HCT116 (cell line): ENCODE data around the gene DNAJC3. TPM values are rescaled to one million over a fixed set of nuclear protein-coding genes. Genes with fewer than 3 reads are reported as not detected.
A peak's percentile ranks its signal among the peaks of the same experiment; 100 is the strongest.

Experiments used
- ATAC-seq: fragments of 200-7000 bp; cut with Tn5 transposase; 2 replicates; pipeline ENCODE4 v1.9.1; 2020; ENCODE audit warnings: mild to moderate bottlenecking, moderate library complexity
- BruUV-seq: library from RNA; stranded (reverse); fragments of 400-500 nt; replicated peaks from 2 replicates; lab custom pipeline; 2021; lab: Mats Ljungman, UMichigan
- CTCF ChIA-PET: fragments of 300-600 bp; sonication (Branson Sonifier 250); formaldehyde crosslinking; loops from one replicate; lab custom pipeline; 2021; ENCODE audit warnings: antibody characterized with exemption; lab: Charles Lee
- POLR2A ChIA-PET: fragments of 300-600, 350-600 bp; sonication (Branson Sonifier 250); formaldehyde crosslinking; loops from one replicate; lab custom pipeline; 2021; ENCODE audit warnings: antibody characterized with exemption; lab: Charles Lee
- RAD21 ChIA-PET, 2 experiments: fragments of 300-600 bp; sonication (Branson Sonifier 250); formaldehyde crosslinking; loops; one replicate each; lab custom pipeline; 2023; ENCODE audit warnings: low total read pairs in 2 of 2; ENCODE audit not compliant: uncharacterized antibody in 2 of 2, unreplicated experiment in 2 of 2, low non-redundant PET in 1 of 2; lab: Charles Lee
- DNase-seq: peaks from one replicate; pipeline ENCODE4 v3.0.0-alpha.2; 2010; ENCODE audit warnings: low read depth, low spot score
- H2AFZ ChIP-seq: fragments of 200-600 bp; shearing (Covaris generic), sonication (generic); 2 replicates; pipeline ENCODE4 v1.6.1; 2017; ENCODE audit warnings: low read depth, mixed run types, mixed read lengths, antibody characterized with exemption, low read length; ENCODE audit not compliant: poor library complexity, severe bottlenecking
- H3K27ac ChIP-seq: 2 replicates; pipeline ENCODE4 v1.5.1; 2012; ENCODE audit warnings: low read depth, low read length
- H3K27me3 ChIP-seq: fragments of 200-600 bp; sonication (generic); 2 replicates; pipeline ENCODE4 v1.6.1; 2016; ENCODE audit warnings: mixed run types, low read length, mixed read lengths; ENCODE audit not compliant: insufficient read depth
- H3K36me3 ChIP-seq, 2 experiments: fragments of 200-500 bp in 1 of 2; fragments of 200-600 bp in 1 of 2; sonication (Bioruptor generic) in 1 of 2; sonication (generic) in 1 of 2; 2 replicates each; pipeline versions ENCODE4 v1.5.1 to v1.6.1; 2014 to 2016; ENCODE audit warnings: low read length in 2 of 2, inconsistent platforms in 1 of 2, mixed read lengths in 1 of 2, mixed run types in 1 of 2; ENCODE audit not compliant: insufficient read depth in 2 of 2, control insufficient read depth in 1 of 2
- H3K4me1 ChIP-seq, 2 experiments: fragments of 200-600 bp in 1 of 2; sonication (generic) in 1 of 2; 2 replicates each; pipeline versions ENCODE4 v1.5.1 to v1.6.1; 2012 to 2017; ENCODE audit warnings: low read length in 2 of 2, inconsistent platforms in 1 of 2, mild to moderate bottlenecking in 1 of 2, mixed read lengths in 1 of 2, mixed run types in 1 of 2, moderate library complexity in 1 of 2; ENCODE audit not compliant: insufficient read depth in 2 of 2, control insufficient read depth in 1 of 2
- H3K4me2 ChIP-seq: fragments of 200-600 bp; sonication (generic); 2 replicates; pipeline ENCODE4 v1.6.1; 2017; ENCODE audit warnings: mixed run types, low read length, mixed read lengths
- H3K4me3 ChIP-seq, 2 experiments: fragments of 200-600 bp in 1 of 2; sonication (generic) in 1 of 2; replicated peaks in 1 of 2; 2 replicates each; pipeline ENCODE4 v1.5.1; 2011 to 2016; ENCODE audit warnings: low read length in 2 of 2, control low read depth in 1 of 2, low read depth in 1 of 2, mild to moderate bottlenecking in 1 of 2, mixed read lengths in 1 of 2, mixed run types in 1 of 2
- H3K79me2 ChIP-seq: fragments of 200-600 bp; sonication (generic); 2 replicates; pipeline ENCODE4 v1.6.1; 2017; ENCODE audit warnings: mild to moderate bottlenecking, mixed run types, low read length, moderate library complexity, mixed read lengths; ENCODE audit not compliant: insufficient read depth
- H3K9ac ChIP-seq: fragments of 200-600 bp; sonication (generic); 2 replicates; pipeline ENCODE4 v1.6.1; 2016; ENCODE audit warnings: low read length, mixed read lengths
- H3K9me2 ChIP-seq: fragments of 200-600 bp; sonication (generic), shearing (Covaris generic); 2 replicates; pipeline ENCODE4 v1.6.1; 2017; ENCODE audit warnings: mixed run types, mild to moderate bottlenecking, moderate library complexity; ENCODE audit not compliant: insufficient read depth
- H3K9me3 ChIP-seq, 2 experiments: fragments of 200-500 bp in 1 of 2; fragments of 200-600 bp in 1 of 2; sonication (Bioruptor generic) in 1 of 2; sonication (generic) in 1 of 2; 2 replicates each; pipeline ENCODE4 v1.6.1; 2014 to 2017; ENCODE audit warnings: low read length in 2 of 2, mixed read lengths in 2 of 2, inconsistent platforms in 1 of 2, low read depth in 1 of 2, mild to moderate bottlenecking in 1 of 2, mixed run types in 1 of 2, moderate library complexity in 1 of 2; ENCODE audit not compliant: control insufficient read depth in 1 of 2, insufficient read depth in 1 of 2
- H4K20me1 ChIP-seq: fragments of 200-600 bp; sonication (generic), shearing (Covaris generic); 2 replicates; pipeline ENCODE4 v1.6.1; 2017; ENCODE audit warnings: mixed run types, mild to moderate bottlenecking, moderate library complexity; ENCODE audit not compliant: insufficient read depth
- CEBPB ChIP-seq: IDR thresholded peaks from 2 replicates; pipeline ENCODE4 v1.6.1; 2012; ENCODE audit warnings: low read depth
- EGR1 ChIP-seq: IDR thresholded peaks from 2 replicates; pipeline ENCODE4 v1.6.1; 2012; ENCODE audit warnings: low read depth
- ELF1 ChIP-seq: IDR thresholded peaks from 2 replicates; pipeline ENCODE4 v1.6.1; 2012; ENCODE audit warnings: low read depth, borderline replicate concordance
- EZH2phosphoT487 ChIP-seq: fragments of 200-600 bp; IDR thresholded peaks from 2 replicates; pipeline ENCODE4 v1.6.1; 2018; ENCODE audit warnings: antibody characterized with exemption, borderline replicate concordance
- POLR2A ChIP-seq: IDR thresholded peaks from 2 replicates; pipeline ENCODE4 v1.7.0; 2011; ENCODE audit warnings: borderline replicate concordance; ENCODE audit not compliant: insufficient read depth, insufficient read length; ENCODE audit errors: extremely low read depth
- SP1 ChIP-seq: IDR thresholded peaks from 2 replicates; pipeline ENCODE4 v1.6.1; 2012; ENCODE audit warnings: low read depth
- ZNF274 ChIP-seq: fragments of 200-500 bp; sonication (Bioruptor generic); IDR thresholded peaks from 2 replicates; pipeline ENCODE4 v1.6.1; 2014; ENCODE audit warnings: mild to moderate bottlenecking, low read depth, low read length, inconsistent platforms
- intact Hi-C: fragments of 100-400 bp; cut with micrococcal nuclease; formaldehyde crosslinking; loops from 2 replicates; pipeline ENCODE4 v1.10.0; 2022
- total RNA-seq: library from RNA; stranded (reverse); gene quantifications from one replicate; pipeline ENCODE4 v1.2.1, GENCODE V29; 2021; ENCODE audit not compliant: unreplicated experiment
- TF ChIP-seq, protein P1 (sequence below): IDR thresholded peaks from 2 replicates; pipeline ENCODE4 v1.6.1; 2012
- TF ChIP-seq, protein P2 (sequence below), 3 experiments: fragments of 200-600 bp in 1 of 3; sonication (generic) in 1 of 3; IDR thresholded peaks in 2 of 3; conservative IDR thresholded peaks in 1 of 3; 2 replicates each; pipeline ENCODE4 v1.5.1; 2012 to 2017; ENCODE audit warnings: low read depth in 2 of 3, low read length in 2 of 3, antibody characterized with exemption in 1 of 3, borderline replicate concordance in 1 of 3, control low read depth in 1 of 3, mild to moderate bottlenecking in 1 of 3, mixed read lengths in 1 of 3, mixed run types in 1 of 3, moderate library complexity in 1 of 3; ENCODE audit not compliant: insufficient read depth in 1 of 3

DNAJC3 gene
- total RNA-seq, 1 experiment from 2014 or later = 28.5 TPM

GRCh38 chr13:95676762-95677563 is at the start of gene DNAJC3 (continued):
- TF ChIP-seq POLR2A (peak; percentile 64), ZNF274 (no peak)

- ATAC-seq (no peak), DNase-seq (no peak)
- H3K27me3 ChIP-seq = no peaks in the 10 kb centered on the region
- no peak overlapping the region for H3K4me2 ChIP-seq
- H3K36me3 ChIP-seq = no peaks in the 10 kb centered on the region
- BruUV-seq = no TSS peak
- H2AFZ ChIP-seq = no peak overlapping the region
- TF ChIP-seq CEBPB = no peak
- TF ChIP-seq, protein P1, sequence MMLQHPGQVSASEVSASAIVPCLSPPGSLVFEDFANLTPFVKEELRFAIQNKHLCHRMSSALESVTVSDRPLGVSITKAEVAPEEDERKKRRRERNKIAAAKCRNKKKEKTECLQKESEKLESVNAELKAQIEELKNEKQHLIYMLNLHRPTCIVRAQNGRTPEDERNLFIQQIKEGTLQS = no peak
- TF ChIP-seq SP1 = no peak
- TF ChIP-seq ELF1 = no peak
- no peak for TF ChIP-seq EGR1
- TF ChIP-seq, protein P2, sequence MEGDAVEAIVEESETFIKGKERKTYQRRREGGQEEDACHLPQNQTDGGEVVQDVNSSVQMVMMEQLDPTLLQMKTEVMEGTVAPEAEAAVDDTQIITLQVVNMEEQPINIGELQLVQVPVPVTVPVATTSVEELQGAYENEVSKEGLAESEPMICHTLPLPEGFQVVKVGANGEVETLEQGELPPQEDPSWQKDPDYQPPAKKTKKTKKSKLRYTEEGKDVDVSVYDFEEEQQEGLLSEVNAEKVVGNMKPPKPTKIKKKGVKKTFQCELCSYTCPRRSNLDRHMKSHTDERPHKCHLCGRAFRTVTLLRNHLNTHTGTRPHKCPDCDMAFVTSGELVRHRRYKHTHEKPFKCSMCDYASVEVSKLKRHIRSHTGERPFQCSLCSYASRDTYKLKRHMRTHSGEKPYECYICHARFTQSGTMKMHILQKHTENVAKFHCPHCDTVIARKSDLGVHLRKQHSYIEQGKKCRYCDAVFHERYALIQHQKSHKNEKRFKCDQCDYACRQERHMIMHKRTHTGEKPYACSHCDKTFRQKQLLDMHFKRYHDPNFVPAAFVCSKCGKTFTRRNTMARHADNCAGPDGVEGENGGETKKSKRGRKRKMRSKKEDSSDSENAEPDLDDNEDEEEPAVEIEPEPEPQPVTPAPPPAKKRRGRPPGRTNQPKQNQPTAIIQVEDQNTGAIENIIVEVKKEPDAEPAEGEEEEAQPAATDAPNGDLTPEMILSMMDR (IDR thresholded peaks at IDR 0.05 in 2 of 3, conservative IDR thresholded peaks at IDR 0.05 in 1 of 3; ENCODE audit: borderline replicate concordance in 1 of 3, insufficient read depth in 1 of 3, low read depth in 2 of 3, low read length in 2 of 3) = no peak
- no peak for TF ChIP-seq EZH2phosphoT487
- H4K20me1 ChIP-seq = no peaks in the 10 kb centered on the region
- no peak overlapping the region for H3K27ac ChIP-seq
- no peak overlapping the region for H3K4me3 ChIP-seq
- RAD21 ChIA-PET = no interaction called here
- H3K9me2 ChIP-seq = no peaks in the 10 kb centered on the region
- no peaks in the 10 kb centered on the region for H3K9me3 ChIP-seq
- intact Hi-C loops = loop anchor here (10.0 kb wide), 1 partner anchor 587 kb away; no protein-coding TSS in a partner anchor
- no peaks in the 10 kb centered on the region for H3K4me1 ChIP-seq
- no peak overlapping the region for H3K9ac ChIP-seq
- CTCF ChIA-PET = interaction anchor here (2.3 to 4.1 kb wide), 2 partner anchors 33 to 206 kb away, joined by 9 to 85 read pairs; no protein-coding TSS in a partner anchor
- no peaks in the 10 kb centered on the region for H3K79me2 ChIP-seq
- POLR2A ChIA-PET = no interaction called here
These were observed 49.3 kb upstream of the DNAJC3 start for GRCh38 chr13:95627590-95627989.
